ENCODE measurements around the gene ARAP3.

The ARAP3 gene

DNA sequence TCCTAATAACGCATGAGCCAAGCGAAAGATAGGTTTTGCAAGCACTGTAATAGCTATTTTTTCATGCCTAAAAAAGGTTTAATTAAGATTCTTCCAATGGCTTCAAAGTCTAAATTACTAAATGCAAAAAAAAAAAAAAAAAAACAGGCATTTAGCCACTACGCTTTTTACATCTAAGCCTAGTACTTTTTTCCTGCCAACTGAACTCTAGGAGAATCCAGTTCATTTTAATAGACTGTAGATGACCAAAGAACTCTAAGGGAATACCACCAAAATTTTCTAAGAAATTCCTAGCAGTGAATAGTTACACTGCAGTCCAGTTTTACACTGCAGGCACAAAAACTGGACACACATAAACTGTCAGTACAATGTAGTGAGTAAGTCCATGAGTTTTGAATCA is 73.0 kb downstream of the ARAP3 start:
- no peak for DNase-seq

DNA sequence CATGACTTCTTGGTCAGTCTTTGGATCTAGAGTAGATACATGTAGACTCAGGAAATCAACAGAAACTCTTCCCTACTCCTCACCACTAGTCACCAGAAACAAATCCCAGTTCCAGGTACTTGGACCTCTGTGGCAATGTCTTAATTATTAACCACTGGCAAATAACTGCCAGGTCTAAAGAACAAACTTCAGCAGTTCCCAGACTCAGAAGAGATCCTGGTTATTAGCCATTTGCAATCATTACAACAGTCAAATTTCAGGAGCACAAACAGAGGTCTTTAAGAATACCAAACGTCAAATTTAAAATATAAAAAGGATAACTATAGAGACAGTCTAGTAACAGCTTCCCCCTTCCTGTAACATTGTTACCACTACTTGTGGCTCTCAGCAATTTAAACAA is 73.5 kb downstream of the ARAP3 start:
- no peak for DNase-seq

DNA sequence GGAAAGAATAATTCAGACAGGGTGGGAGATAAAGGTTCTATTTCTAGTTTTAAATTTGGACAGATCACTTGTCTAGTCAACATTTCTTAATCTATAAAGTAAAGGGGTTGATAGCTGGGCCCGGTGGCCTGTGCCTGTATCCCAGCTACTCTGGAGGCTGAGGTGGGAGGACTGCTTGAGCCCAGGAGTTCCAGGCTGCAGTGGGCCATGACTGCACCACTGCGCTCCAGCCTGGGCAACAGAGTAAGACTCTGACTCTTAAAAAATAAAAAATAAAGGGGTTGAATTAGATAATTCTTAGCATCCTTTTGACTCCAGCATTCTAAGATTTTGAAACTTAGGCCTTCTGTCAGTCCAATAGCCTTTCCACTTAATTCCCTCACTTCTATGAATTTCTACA is 74.0 kb downstream of the ARAP3 start:
- no peak for DNase-seq

DNA sequence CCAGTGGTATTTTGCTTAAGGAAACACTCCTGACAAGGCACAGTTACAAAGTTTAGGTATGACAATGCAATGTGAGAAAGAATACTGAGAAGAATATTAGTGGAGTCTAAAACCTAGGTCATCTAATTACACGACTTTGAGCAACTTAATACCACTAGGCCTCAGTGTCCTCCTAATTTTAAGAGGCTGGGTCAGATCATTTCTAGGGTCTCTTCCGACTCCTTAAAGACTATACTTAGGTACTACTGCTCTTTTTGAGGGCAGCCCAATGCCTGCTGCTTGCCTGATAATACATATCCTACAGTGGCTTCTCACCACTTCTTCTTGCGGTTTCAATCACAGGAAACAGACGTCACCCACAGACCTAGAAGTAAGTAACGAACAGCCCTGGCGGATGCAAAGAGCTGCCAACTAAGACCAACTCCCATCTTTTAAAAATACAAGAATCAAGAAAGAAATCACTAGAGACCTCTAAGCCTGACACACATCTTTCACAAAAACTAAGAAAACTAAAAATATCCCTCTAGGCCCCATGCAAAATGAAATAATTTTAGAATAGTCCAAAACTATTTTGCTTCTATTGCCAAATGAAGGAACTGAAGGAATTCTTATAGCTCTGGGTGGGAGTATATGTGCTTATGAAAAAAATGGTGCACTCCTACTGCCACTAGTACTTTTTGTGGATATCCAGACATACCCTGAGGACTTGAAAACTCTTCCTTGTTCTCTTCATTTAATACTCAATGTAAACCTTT is 76.3 kb downstream of the ARAP3 start:
- peak; percentile 75 for DNase-seq

DNA sequence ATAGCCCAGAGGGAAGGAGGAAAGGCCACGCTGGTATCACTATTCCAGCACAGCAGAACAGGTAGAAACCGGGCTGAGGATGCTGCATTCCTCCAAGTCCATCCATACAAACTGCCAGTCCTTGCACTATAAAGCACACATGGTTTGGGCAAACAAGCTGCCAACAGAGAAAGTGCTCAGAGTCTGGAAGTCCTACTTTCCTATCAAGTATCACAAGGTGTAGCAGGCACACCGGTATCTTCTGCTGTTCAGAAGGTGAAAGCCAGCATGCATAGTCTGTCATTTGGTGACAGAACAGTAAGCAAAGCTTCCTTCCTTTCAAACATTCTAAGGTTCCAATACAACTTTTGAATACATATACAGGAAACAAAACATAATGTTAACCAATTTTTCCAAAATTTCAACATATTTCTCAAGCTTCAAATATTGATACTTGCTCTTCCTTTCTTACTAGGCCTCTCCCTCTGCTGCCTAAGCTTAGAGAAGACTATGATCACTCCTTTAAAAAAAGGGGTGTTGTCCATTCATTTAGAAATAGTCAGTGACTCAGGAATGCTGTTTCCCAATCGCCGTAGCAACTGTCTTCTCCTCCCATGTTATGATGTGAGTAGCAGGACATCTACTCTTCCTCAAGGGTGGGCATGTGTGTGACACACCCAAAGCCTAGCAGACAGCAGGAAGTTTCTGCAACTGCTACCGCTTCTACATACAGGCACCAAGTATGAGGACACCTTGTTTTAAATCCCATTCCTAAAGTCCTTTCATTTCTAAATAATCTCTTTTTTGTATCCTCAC is 77.9 kb downstream of the ARAP3 start:
- DNase-seq: peak; percentile 41
